ENCODE data around the gene AKAP6. TPM values are rescaled to one million over a fixed set of nuclear protein-coding genes. Genes with fewer than 3 reads are reported as not detected.

AKAP6 gene
- total RNA-seq, 1 experiment from 2014 or later = 1.1 TPM

GRCh38 chr14:32509632-32510187 is 180.6 kb downstream of the AKAP6 start:
- DNase-seq = no peak
- Histone ChIP-seq H2AFZ (ENCODE audit: low read length) (peak overlapping the region; percentile 59), H3K18ac (ENCODE audit: insufficient read length, low read depth, low read length) (no peak overlapping the region), H3K14ac (ENCODE audit: insufficient read depth, low read length) (no peak overlapping the region), H3K79me2 (ENCODE audit: insufficient read depth, low read length) (no peaks in the 10 kb centered on the region), H2BK120ac (ENCODE audit: low read depth, low read length, poor library complexity, severe bottlenecking) (no peak overlapping the region), H4K5ac (ENCODE audit: insufficient read length, low read depth, low read length) (no peak overlapping the region), H2BK20ac (ENCODE audit: low read depth, low read length, poor library complexity, severe bottlenecking) (no peak overlapping the region), H3K9ac (ENCODE audit: extremely low read depth, insufficient read length, low read length) (no peak overlapping the region), H2BK12ac (ENCODE audit: insufficient read length, low read depth, low read length) (no peak overlapping the region), H4K20me1 (ENCODE audit: control insufficient read depth, insufficient read depth, insufficient read length) (no peaks in the 10 kb centered on the region), H3K79me1 (ENCODE audit: insufficient read depth, low read depth, low read length, poor library complexity, severe bottlenecking) (no peaks in the 10 kb centered on the region), H3K4ac (ENCODE audit: low read depth, low read length) (no peak overlapping the region), H3T11ph (ENCODE audit: low read length) (no peak overlapping the region), H3K4me1 (ENCODE audit: insufficient read depth, low read length) (no peaks in the 10 kb centered on the region), H3K4me2 (ENCODE audit: insufficient read depth, insufficient read length, low read length) (no peak overlapping the region), H3K9me3 (ENCODE audit: control insufficient read depth, low read depth, low read length) (no peaks in the 10 kb centered on the region), H2BK15ac (ENCODE audit: low read depth, low read length) (no peak overlapping the region), H4K8ac (replicated peaks; ENCODE audit: insufficient read length, low read depth, low read length) (no peak overlapping the region), H2AK5ac (ENCODE audit: insufficient read length, low read length) (no peak overlapping the region), H3K27me3 (ENCODE audit: insufficient read depth, low read length) (no peaks in the 10 kb centered on the region), H4K91ac (ENCODE audit: insufficient read length, low read depth, low read length) (no peak overlapping the region), H3K23me2 (ENCODE audit: insufficient read length, low read depth, low read length, poor library complexity, severe bottlenecking) (no peaks in the 10 kb centered on the region), H3K23ac (ENCODE audit: insufficient read length, low read depth, low read length) (no peak overlapping the region), H3K56ac (ENCODE audit: insufficient read length, low read depth, low read length) (no peak overlapping the region), H2BK5ac (ENCODE audit: insufficient read length, low read length) (no peak overlapping the region), H3K27ac (ENCODE audit: insufficient read length, low read depth, low read length) (no peak overlapping the region)
- no peak overlapping the region for H3K4me3 Mint-ChIP-seq
- H3K4me1 Mint-ChIP-seq = peaks cover 4 to 5% of the 10 kb centered on the region in 2 experiments; a peak in 2 of 4 replicates
- no peak overlapping the region for H3K27ac Mint-ChIP-seq
- TF ChIP-seq CTCF (conservative IDR thresholded peaks at IDR 0.05) = no peak
- WGBS (ENCODE audit: extremely low coverage, insufficient read length, low lambda C conversion rate) = no CpG with 5 or more reads among the region's 10 CpGs
- no peaks in the 10 kb centered on the region for H3K36me3 Mint-ChIP-seq (ENCODE audit: insufficient read depth in 1 of 3, low read depth in 3 of 3)
- H3K9me3 Mint-ChIP-seq = no peaks in the 10 kb centered on the region
- no peaks in the 10 kb centered on the region for H3K27me3 Mint-ChIP-seq (ENCODE audit: low read depth)

All from H9 (cell line).